DOHH2 (cell line): ENCODE results near the gene TJAP1.

Experiments
- H3F3A ChIP-seq: fragments of 200-600 bp; sonication (generic), shearing (Covaris generic); 2 replicates; pipeline ENCODE4 v1.6.0; 2016; ENCODE audit warnings: antibody characterized with exemption, mild to moderate bottlenecking; ENCODE audit not compliant: control insufficient read depth, insufficient read depth
- H3K27ac ChIP-seq: fragments of 200-600 bp; sonication (generic); 2 replicates; pipeline ENCODE4 v1.5.1; 2014; ENCODE audit warnings: low read depth, mild to moderate bottlenecking, low read length, moderate library complexity
- H3K27me3 ChIP-seq: fragments of 200-600 bp; sonication (generic); 2 replicates; pipeline ENCODE4 v1.6.1; 2014; ENCODE audit warnings: mild to moderate bottlenecking, low read length, mixed read lengths; ENCODE audit not compliant: control insufficient read depth
- H3K36me3 ChIP-seq: fragments of 200-600 bp; sonication (generic); 2 replicates; pipeline ENCODE4 v1.6.1; 2014; ENCODE audit warnings: mild to moderate bottlenecking, low read length, moderate library complexity, mixed read lengths; ENCODE audit not compliant: control insufficient read depth
- H3K4me1 ChIP-seq: fragments of 200-600 bp; sonication (generic); 2 replicates; pipeline ENCODE4 v1.6.1; 2014; ENCODE audit warnings: mild to moderate bottlenecking, low read length, mixed read lengths; ENCODE audit not compliant: control insufficient read depth
- H3K4me2 ChIP-seq: fragments of 200-600 bp; sonication (generic); 2 replicates; pipeline ENCODE4 v1.6.0; 2014; ENCODE audit warnings: mild to moderate bottlenecking, low read length, moderate library complexity
- H3K4me3 ChIP-seq: fragments of 200-600 bp; sonication (generic); 2 replicates; pipeline ENCODE4 v1.5.1; 2014; ENCODE audit warnings: mild to moderate bottlenecking, low read length, mixed read lengths
- H3K79me2 ChIP-seq: fragments of 200-600 bp; sonication (generic); 2 replicates; pipeline ENCODE4 v1.6.1; 2014; ENCODE audit warnings: mild to moderate bottlenecking, low read length, mixed read lengths; ENCODE audit not compliant: control insufficient read depth
- H3K9me2 ChIP-seq: fragments of 200-600 bp; sonication (generic); replicated peaks from 2 replicates; pipeline ENCODE4 v1.6.1; 2014; ENCODE audit warnings: mild to moderate bottlenecking, low read length, mixed read lengths; ENCODE audit not compliant: control insufficient read depth
- H3K9me3 ChIP-seq: fragments of 200-600 bp; sonication (generic); 2 replicates; pipeline ENCODE4 v1.6.1; 2014; ENCODE audit warnings: antibody characterized with exemption, low read length, mixed read lengths; ENCODE audit not compliant: control insufficient read depth, insufficient read depth
- H4K20me1 ChIP-seq: fragments of 200-600 bp; sonication (generic); 2 replicates; pipeline ENCODE4 v1.6.0; 2014; ENCODE audit warnings: low read depth, mild to moderate bottlenecking, antibody characterized with exemption, low read length, moderate library complexity; ENCODE audit not compliant: control insufficient read depth, insufficient read depth
- CTCF ChIP-seq: fragments of 200-600 bp; sonication (generic); IDR thresholded peaks from one replicate; pipeline ENCODE4 v1.5.1; 2014; ENCODE audit warnings: antibody characterized with exemption, mild to moderate bottlenecking, low read depth, low read length; ENCODE audit not compliant: poor library complexity, severe bottlenecking
- EZH2phosphoT487 ChIP-seq: fragments of 200-600 bp; sonication (generic); IDR thresholded peaks from 2 replicates; pipeline ENCODE4 v1.6.1; 2017; ENCODE audit warnings: borderline replicate concordance, mild to moderate bottlenecking, antibody characterized with exemption, low read length, moderate library complexity, mixed read lengths

The TJAP1 gene

DNA sequence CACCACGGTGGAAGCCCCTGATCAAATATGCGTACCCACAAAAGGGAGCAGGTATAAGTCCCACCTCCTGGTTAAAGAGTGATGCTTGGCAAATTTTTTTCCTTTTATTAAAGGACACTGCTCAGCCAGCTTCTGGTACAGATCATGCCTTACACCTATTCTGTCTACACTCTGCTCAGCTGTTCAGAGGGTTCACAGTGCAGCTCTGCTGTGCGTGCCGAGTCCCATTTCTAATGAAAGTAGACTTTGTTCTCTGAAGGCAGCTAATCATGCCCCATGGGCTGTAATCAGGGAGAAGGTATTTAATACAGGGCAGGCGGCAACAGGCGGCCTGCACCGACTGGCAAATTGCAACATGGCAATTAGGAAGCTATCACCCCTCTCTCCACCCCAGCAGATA, 16.5 kb downstream of the TJAP1 start:
- TF ChIP-seq EZH2phosphoT487 = no peak
- TF ChIP-seq CTCF = no peak
- H3K4me1 ChIP-seq = no peaks in the 10 kb centered on the region

DNA sequence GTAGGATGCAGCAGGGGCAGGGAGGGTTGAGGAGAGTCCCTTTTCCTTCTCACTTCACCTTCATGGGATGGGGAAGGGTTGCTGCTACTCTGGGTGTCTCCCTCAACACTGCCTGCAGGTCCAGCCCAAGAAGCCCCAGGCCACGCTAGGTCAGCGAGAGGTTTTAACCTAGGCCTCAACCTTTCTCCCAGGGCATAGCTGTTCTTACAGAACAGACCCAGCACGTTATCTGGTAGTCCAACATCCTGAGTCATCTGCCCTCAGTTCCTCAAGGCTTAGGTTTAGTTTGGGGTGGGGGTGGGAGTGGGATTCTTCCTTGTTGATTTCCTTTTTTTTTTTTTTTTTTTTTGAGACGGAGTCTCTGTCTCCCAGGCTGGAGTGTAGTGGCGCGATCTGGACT, 17.0 kb downstream of the TJAP1 start:
- no peaks in the 10 kb centered on the region for H3K9me2 ChIP-seq
- TF ChIP-seq CTCF (no peak), EZH2phosphoT487 (no peak)
- H4K20me1 ChIP-seq = no peaks in the 10 kb centered on the region
- H3K4me2 ChIP-seq = no peak overlapping the region
- H3F3A ChIP-seq = no peaks in the 10 kb centered on the region
- no peak overlapping the region for H3K4me3 ChIP-seq
- H3K79me2 ChIP-seq = peaks cover 9% of the 10 kb centered on the region
- H3K27ac ChIP-seq = no peak overlapping the region
- no peaks in the 10 kb centered on the region for H3K27me3 ChIP-seq
- no peaks in the 10 kb centered on the region for H3K4me1 ChIP-seq
- peaks cover 18% of the 10 kb centered on the region for H3K36me3 ChIP-seq
- no peaks in the 10 kb centered on the region for H3K9me3 ChIP-seq

More for the DNA sequence above, 16.5 kb downstream of the TJAP1 start:
- Histone ChIP-seq H3K27me3 (no peaks in the 10 kb centered on the region), H3K9me2 (no peaks in the 10 kb centered on the region), H4K20me1 (no peaks in the 10 kb centered on the region), H3K4me2 (no peak overlapping the region), H3F3A (no peaks in the 10 kb centered on the region), H3K27ac (no peak overlapping the region), H3K79me2 (peaks cover 9% of the 10 kb centered on the region), H3K36me3 (peaks cover 13% of the 10 kb centered on the region), H3K4me3 (no peak overlapping the region), H3K9me3 (no peaks in the 10 kb centered on the region)

DNA sequence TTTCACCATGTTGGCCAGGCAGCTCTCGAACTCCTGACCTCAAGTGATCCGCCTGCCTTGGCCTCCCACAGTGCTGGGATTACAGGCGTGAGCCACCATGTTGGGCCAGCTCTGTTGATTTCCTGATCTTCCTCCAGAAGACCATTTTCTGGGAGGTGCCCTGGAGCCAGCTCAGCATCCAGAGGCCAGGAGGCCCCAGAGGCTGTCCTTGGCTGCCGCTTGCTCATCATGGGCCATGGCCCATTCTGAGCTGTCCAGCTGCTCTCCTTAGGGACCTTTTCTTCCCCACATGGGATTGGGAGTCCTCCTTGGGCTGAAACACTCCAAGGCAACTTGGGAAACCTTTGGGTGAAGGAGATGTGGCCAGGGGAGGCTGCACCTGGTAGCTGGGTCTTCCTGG, 17.4 kb downstream of the TJAP1 start:
- TF ChIP-seq EZH2phosphoT487 (no peak), CTCF (no peak)
- Histone ChIP-seq H3K9me3 (no peaks in the 10 kb centered on the region), H3K36me3 (peaks cover 23% of the 10 kb centered on the region), H3K79me2 (peaks cover 5% of the 10 kb centered on the region), H3K4me3 (no peak overlapping the region), H4K20me1 (no peaks in the 10 kb centered on the region), H3K4me1 (no peaks in the 10 kb centered on the region), H3K27me3 (no peaks in the 10 kb centered on the region), H3K27ac (no peak overlapping the region), H3F3A (no peaks in the 10 kb centered on the region), H3K9me2 (no peaks in the 10 kb centered on the region), H3K4me2 (no peak overlapping the region)

- Histone ChIP-seq H4K20me1 (no peaks in the 10 kb centered on the region), H3K9me3 (no peaks in the 10 kb centered on the region), H3K9me2 (no peaks in the 10 kb centered on the region), H3K4me3 (no peak overlapping the region), H3K4me2 (no peak overlapping the region), H3K79me2 (peaks cover 5% of the 10 kb centered on the region), H3K4me1 (no peaks in the 10 kb centered on the region), H3K27me3 (no peaks in the 10 kb centered on the region), H3K27ac (no peak overlapping the region), H3F3A (no peaks in the 10 kb centered on the region), H3K36me3 (peaks cover 28% of the 10 kb centered on the region)
- TF ChIP-seq CTCF = no peak
- TF ChIP-seq EZH2phosphoT487 = no peak
These were observed 18.1 kb downstream of the TJAP1 start for GRCh38 chr6:43495409-43495941.
